ENCODE results near the gene PARK7.

The PARK7 gene

GRCh38 chr1:7929637-7930036 is 31.9 kb upstream of the PARK7 start:
- H3K4me3 ChIP-seq (ENCODE audit: low read depth in 1 of 2, low read length in 2 of 2): no peak overlapping the region
- TF ChIP-seq CTCF (IDR thresholded peaks at IDR 0.05; ENCODE audit: borderline replicate concordance, extremely low read depth, low read length, poor library complexity, severe bottlenecking) (no peak), EZH2 (IDR thresholded peaks at IDR 0.05; ENCODE audit: borderline replicate concordance, low read depth, low read length, severe bottlenecking) (no peak)
- H4K20me1 ChIP-seq (ENCODE audit: insufficient read depth, low read length): no peaks in the 10 kb centered on the region
- H3K9ac ChIP-seq (ENCODE audit: low read depth, low read length): no peak overlapping the region
- H3K4me2 ChIP-seq (ENCODE audit: insufficient read depth, low read length): no peak overlapping the region
- H2AFZ ChIP-seq (ENCODE audit: low read depth, low read length): no peak overlapping the region
- H3K27me3 ChIP-seq (ENCODE audit: insufficient read depth, low read length, poor library complexity): no peaks in the 10 kb centered on the region
- H3K27ac ChIP-seq (ENCODE audit: low read length): no peak overlapping the region
- H3K4me1 ChIP-seq (ENCODE audit: insufficient read depth, low read length): no peaks in the 10 kb centered on the region
- H3K79me2 ChIP-seq (ENCODE audit: insufficient read depth, low read length): no peaks in the 10 kb centered on the region
- DNase-seq (no peak), ATAC-seq (ENCODE audit: insufficient read depth, low read depth) (no peak)
- H3K36me3 ChIP-seq (ENCODE audit: insufficient read depth, low read length): no peaks in the 10 kb centered on the region
- no peaks in the 10 kb centered on the region for H3K9me3 ChIP-seq (ENCODE audit: insufficient read depth, low read length, severe bottlenecking)

GRCh38 chr1:7930645-7931445 is 30.7 kb upstream of the PARK7 start:
- H3K79me2 ChIP-seq (ENCODE audit: insufficient read depth, low read length): no peaks in the 10 kb centered on the region
- H3K27me3 ChIP-seq (ENCODE audit: insufficient read depth, low read length, poor library complexity): no peaks in the 10 kb centered on the region
- ATAC-seq (ENCODE audit: insufficient read depth, low read depth): no peak
- H3K4me2 ChIP-seq (ENCODE audit: insufficient read depth, low read length): no peak overlapping the region
- no peak overlapping the region for H3K9ac ChIP-seq (ENCODE audit: low read depth, low read length)
- H4K20me1 ChIP-seq (ENCODE audit: insufficient read depth, low read length): no peaks in the 10 kb centered on the region
- no peak for DNase-seq
- no peak overlapping the region for H3K4me3 ChIP-seq (ENCODE audit: low read depth in 1 of 2, low read length in 2 of 2)
- TF ChIP-seq CTCF (IDR thresholded peaks at IDR 0.05; ENCODE audit: borderline replicate concordance, extremely low read depth, low read length, poor library complexity, severe bottlenecking) (no peak), EZH2 (IDR thresholded peaks at IDR 0.05; ENCODE audit: borderline replicate concordance, low read depth, low read length, severe bottlenecking) (no peak)
- no peak overlapping the region for H3K27ac ChIP-seq (ENCODE audit: low read length)
- H3K9me3 ChIP-seq (ENCODE audit: insufficient read depth, low read length, severe bottlenecking): no peaks in the 10 kb centered on the region
- H3K4me1 ChIP-seq (ENCODE audit: insufficient read depth, low read length): no peaks in the 10 kb centered on the region
- H3K36me3 ChIP-seq (ENCODE audit: insufficient read depth, low read length): no peaks in the 10 kb centered on the region
- no peak overlapping the region for H2AFZ ChIP-seq (ENCODE audit: low read depth, low read length)

GRCh38 chr1:7931446-7931812 is 30.1 kb upstream of the PARK7 start:
- Histone ChIP-seq H3K27ac (ENCODE audit: low read length) (no peak overlapping the region), H3K4me3 (ENCODE audit: low read depth in 1 of 2, low read length in 2 of 2) (no peak overlapping the region), H3K79me2 (ENCODE audit: insufficient read depth, low read length) (no peaks in the 10 kb centered on the region), H2AFZ (ENCODE audit: low read depth, low read length) (no peak overlapping the region), H3K9me3 (ENCODE audit: insufficient read depth, low read length, severe bottlenecking) (no peaks in the 10 kb centered on the region), H3K4me1 (ENCODE audit: insufficient read depth, low read length) (no peaks in the 10 kb centered on the region), H3K36me3 (ENCODE audit: insufficient read depth, low read length) (no peaks in the 10 kb centered on the region), H3K27me3 (ENCODE audit: insufficient read depth, low read length, poor library complexity) (no peaks in the 10 kb centered on the region), H3K4me2 (ENCODE audit: insufficient read depth, low read length) (no peak overlapping the region), H3K9ac (ENCODE audit: low read depth, low read length) (no peak overlapping the region), H4K20me1 (ENCODE audit: insufficient read depth, low read length) (no peaks in the 10 kb centered on the region)
- ATAC-seq (ENCODE audit: insufficient read depth, low read depth) (no peak), DNase-seq (no peak)
- TF ChIP-seq EZH2 (IDR thresholded peaks at IDR 0.05; ENCODE audit: borderline replicate concordance, low read depth, low read length, severe bottlenecking) (no peak), CTCF (IDR thresholded peaks at IDR 0.05; ENCODE audit: borderline replicate concordance, extremely low read depth, low read length, poor library complexity, severe bottlenecking) (no peak)
